Keratinocyte (primary cell): Measurements from ENCODE around the gene DOCK1.

Experiments used
- CTCF ChIP-seq, 3 experiments: IDR thresholded peaks in 1 of 3; conservative IDR thresholded peaks in 1 of 3; optimal IDR thresholded peaks in 1 of 3; 2 replicates in 2 of 3; 3 replicates in 1 of 3; pipeline versions ENCODE3 to v1.5.1; 2011; ENCODE audit warnings: low read length in 3 of 3, mild to moderate bottlenecking in 3 of 3, moderate library complexity in 2 of 3, control low read depth in 1 of 3, inconsistent platforms in 1 of 3; ENCODE audit not compliant: insufficient read depth in 2 of 3; ENCODE audit errors: extremely low read depth in 1 of 3
- EZH2 ChIP-seq: IDR thresholded peaks from one replicate; pipeline ENCODE4 v1.6.1; 2012; ENCODE audit warnings: inconsistent platforms, mild to moderate bottlenecking, low read length, moderate library complexity

- no peak for TF ChIP-seq CTCF (optimal IDR thresholded peaks at IDR 0.05 in 1 of 3, IDR thresholded peaks at IDR 0.05 in 1 of 3, conservative IDR thresholded peaks at IDR 0.05 in 1 of 3; ENCODE audit: extremely low read depth in 1 of 3, insufficient read depth in 2 of 3, low read length in 3 of 3)
- no peak for TF ChIP-seq EZH2
Observed at GRCh38 chr10:127210936-127211466, 305.8 kb downstream of the DOCK1 start.
